NCI-H1436 (cell line): ENCODE results near the gene ZNF467.

ENCODE experiments used
- DNase-seq: peaks from one replicate; lab custom pipeline; 2025; lab: John Stamatoyannopoulos, UW

The ZNF467 gene

DNA sequence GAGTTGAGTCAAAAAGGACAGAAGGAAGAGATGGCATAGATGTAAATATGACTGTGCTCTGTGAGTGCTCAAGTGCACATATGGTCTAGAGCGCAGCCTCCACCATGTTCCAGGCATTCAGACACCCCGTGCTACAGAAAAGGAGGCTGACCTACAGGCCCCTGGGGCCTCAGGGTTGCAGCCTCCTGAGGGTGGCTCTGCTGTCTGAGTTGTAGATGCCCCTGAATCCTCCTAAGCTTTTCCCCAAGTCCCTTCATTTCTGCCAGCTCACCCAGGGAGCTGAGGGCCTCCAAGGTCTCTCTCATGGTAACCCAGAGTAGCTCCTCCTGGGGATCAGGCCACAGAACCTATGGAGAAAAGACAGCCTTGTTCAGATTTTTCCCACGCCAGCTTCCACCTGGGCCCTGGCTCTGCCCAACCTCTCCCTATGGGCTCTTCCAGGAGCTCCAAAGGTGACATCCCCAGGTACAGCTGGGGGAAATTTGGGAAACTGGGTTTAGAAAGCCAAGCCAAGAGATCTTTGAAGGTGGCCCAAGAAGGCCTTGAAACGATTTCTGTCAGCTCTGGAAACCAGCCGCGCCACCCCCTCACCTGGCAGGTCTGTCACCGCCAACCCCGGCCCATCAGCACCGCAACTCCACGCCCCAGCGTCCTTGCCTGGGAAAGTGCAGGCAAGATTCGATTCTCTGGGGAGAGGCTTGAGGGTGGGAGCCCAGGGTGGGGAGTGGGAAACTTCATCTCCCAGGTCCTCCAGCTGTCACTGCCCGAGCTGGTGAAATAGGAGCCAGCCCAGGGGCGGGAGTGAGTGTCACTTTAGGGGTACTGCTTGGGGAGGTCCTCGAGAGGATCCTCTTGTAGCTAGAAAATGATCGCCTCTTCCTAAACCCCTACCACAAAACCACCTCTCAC lies 2.4 kb downstream of the ZNF467 start:
- peak; percentile 17 for DNase-seq

DNA sequence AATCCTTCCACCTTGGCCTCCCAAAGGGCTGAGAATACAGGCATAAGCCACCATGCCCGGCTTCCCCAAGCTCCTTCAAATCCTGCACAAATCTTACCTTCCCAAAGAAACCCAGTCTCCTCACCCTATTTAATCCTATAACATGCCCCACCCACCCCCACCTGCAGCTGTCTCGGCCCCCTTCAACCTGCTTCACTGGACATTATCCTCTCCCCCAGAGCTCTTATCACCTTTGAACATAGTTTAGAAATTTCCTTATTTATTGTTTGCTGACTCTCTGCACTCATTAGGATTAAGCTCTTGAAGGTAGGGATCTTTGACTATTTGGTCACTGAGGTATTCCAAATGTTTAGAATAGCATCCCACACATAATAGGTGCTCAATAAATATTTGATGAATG lies 3.5 kb downstream of the ZNF467 start:
- no peak for DNase-seq

DNA sequence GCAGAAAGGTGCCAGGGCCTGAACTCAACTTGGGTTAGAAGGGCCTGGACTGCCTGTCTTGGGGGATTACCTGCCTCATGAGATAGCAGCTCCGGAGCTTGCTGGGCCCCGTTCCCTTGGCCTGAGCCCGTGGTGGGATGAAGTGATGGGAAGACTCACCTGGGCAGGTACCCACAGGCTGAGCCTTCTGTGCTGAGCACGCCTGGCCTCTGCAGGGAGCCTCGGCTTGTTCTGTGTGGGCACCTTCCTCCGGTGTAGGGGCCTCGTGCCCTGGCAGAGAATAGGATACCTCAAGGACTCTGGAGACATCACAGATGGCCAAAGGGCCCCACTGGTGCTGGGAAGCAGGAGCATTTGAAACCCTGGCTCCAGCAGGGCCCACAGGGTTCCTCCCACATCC lies 4.5 kb downstream of the ZNF467 start:
- DNase-seq: no peak

DNA sequence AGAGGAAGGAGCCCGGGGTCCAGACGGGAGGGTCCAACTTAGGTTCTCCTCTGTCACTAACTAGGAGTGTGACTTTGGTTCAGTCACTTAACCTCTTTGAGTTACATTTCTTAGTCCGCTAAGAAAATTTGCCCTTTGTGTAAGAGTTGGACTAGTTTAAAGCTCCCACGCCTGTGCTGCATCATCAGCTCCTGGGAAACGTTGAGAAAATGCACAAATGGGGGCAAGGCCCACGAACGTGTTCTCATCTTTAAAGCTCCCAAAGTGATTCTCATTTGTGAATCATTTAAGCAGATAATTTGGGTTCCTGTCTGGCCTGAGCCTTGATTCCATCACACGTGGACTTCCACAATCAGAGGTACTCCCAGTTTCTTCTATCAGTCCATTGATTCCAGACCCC lies 6.3 kb downstream of the ZNF467 start:
- no peak for DNase-seq

DNA sequence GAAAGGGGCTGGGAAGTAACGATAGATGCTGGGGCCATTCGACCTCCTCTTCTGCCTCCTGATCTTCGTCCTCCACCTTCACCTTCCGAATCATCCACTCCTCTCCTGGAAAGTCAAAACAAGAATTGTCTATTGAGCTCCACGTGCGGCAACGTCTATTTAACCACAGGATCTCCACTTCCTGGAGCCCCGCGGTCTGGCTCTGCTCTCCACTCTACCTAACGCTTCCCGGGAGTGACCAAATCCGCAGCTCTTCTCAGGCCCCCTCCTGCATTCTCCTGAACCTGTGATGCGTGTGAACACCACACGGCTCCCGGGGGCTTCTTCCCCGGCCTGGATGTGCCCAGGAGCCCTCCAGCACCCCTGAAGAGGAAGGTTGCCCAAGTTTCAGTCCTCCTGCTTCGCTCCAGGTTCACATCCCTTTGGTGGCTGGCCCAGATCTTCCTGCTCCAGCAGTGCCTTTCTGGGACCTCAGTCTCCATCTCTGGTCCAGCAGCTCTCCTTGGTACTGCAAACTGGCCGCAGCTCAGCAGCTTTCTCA lies 7.2 kb downstream of the ZNF467 start:
- DNase-seq: no peak

DNA sequence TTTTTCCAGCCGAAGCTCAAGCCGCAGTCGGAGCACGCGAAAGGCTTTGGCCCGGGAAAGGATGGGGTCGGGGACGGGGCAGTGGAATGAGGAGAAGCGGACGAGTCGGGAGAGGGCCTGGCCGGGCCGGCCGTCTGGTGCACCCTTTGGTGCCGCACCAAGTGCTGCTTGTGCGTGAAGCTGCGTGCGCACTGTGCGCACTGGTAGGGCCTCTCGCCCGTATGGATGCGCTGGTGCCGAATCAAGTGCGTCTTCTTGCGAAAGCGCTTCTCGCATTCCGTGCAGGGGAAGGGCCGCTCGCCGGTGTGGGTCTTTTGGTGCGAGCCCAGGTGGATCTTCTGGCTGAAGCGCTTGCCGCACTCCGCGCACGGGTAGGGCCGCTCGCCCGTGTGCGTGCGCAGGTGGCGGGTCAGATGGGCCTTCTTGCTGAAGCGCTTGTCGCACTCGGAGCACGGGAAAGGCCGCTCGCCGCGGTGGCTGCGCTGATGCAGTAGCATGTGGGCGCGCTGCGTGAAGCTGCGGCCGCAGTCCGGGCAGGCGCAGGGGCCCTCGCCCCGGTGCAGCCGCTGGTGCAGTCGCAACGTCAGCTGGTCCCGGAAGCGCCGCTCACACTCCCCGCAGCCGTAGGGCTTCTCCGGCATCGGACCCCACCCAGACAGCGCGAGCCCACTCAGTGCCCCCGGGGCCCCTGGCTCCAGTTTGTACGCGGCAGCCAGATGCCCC lies 7.8 kb downstream of the ZNF467 start:
- DNase-seq: no peak

DNA sequence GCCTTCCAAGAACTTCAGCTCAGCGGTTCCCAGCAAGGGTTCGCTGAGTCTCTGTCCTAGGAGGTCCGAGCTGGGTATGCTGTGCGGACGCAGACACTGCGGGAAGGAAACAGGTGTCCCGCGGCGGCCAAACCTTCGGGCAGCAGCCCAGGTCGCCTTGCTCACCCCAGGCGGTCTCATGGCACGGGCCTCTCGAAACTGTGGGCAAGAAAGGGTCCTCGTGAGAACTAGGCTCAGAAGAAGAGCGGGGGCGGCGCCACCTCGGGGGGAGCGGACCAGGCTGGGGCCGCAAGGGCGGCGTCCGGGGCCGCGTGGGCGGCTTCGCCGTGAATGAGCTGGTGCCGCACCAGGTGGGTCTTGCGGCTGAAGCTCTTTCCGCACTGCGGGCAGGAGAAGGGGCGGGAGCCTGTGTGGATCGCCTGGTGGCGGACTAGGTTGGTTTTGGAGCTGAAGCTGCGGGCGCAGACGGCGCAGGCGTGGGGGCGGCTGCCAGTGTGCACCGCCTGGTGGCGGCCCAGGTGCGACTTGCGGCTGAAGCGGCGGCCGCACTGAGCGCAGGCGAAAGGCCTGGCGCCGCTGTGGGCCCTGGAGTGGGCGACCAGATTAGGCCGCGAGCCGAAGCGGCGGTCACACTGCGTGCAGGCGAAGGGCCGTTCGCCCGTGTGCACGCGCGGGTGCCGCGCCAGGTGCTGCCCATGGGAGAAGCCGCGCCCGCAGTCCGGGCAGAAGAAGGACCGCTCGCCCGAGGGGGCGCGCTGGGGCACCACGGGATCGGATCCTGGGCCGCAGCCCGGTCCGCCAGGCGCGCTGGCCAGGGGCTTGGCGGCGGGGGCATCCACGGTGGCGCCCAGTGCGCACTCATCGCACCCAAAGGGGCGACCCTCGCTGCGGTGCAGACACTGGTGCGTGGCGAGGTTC lies 8.6 kb downstream of the ZNF467 start:
- no peak for DNase-seq

DNA sequence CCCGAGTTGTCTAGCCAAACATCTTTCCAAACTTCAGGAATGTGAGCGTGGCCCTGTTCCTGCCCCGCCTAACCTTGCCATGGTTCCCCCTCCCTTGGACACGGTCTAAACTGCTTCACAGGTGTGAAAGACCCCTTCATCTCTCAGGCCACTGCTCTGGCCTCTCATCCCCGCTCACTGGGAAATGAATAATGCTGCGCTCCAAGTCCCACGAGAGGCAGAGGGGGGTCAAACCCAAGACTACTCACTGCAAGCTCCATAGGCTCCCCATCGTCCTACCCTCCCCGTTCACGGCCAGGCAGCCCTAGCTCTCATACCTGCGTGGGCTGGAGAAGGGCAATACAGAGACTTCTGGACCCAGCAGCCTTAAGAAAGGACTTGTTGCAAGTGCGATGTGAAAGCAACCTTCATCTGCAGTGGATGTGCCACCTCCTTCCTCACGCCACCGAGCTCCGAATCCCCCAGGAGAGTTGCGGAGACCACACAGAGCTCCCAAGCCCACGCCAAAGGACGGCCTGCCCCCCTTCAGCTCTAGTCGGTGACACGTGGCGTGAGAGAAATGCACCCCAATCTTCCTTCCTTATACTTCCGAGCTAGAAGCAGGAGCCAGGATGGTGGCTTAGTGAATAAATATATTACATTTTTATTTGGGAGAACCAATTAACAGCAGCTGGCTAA lies 9.7 kb downstream of the ZNF467 start:
- DNase-seq: no peak

DNA sequence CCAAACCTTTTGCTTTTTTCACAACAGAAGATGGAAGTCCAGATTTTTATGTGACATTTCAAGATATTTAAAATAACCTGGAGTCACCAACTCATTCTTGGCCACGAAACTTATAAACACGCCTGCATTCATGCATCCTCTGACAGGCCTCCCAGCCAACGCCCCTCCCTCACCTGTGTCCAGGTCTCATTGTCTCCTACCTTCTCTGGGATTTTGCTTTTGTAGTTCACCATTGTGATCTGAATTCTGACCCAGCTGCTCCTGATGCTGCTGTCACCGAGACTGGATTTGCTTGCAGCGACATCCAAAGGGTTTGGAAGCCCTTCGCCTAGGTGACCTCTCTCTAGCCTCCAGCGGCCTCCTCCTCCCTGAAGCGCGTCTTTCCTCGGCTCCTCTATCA lies 10.8 kb downstream of the ZNF467 start:
- no peak for DNase-seq

DNA sequence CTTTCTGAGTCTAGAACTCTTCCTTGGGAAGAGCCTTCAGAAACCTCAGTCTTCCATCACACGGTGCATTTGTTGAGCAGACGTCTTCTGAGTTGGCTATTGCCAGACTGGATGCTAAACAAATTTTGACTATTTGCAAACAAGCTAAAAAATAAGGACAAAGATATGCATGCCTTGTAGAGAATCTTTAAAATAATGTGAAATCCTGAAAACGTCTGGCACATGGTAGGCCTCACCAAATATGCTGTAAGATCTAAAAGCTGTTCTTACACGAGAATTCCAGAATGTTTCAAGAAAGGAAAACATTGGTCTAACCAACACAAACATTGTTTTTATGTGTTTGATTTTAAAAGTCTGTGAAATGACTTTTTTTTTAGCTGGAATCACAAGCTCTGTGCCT lies 11.3 kb downstream of the ZNF467 start:
- no peak for DNase-seq

DNA sequence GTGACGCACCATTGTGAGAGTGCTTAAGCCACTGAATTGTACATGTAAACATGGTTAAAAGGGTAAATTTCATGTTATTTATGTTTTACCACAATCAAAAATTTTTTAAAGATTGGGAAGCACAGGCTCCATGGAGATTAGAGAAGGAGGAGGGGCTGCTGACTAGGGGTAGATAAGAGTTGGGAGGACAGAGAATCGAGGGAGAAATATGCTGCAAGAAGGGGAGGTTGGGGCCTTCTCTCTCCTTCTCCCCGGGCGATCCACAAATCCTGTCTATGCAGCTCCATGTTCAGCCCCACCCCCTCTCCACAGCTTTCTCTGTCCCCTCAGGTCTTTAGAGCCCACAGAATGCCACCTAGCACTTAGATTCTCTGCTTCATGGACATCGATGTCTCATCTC lies 12.1 kb downstream of the ZNF467 start:
- DNase-seq: no peak

DNA sequence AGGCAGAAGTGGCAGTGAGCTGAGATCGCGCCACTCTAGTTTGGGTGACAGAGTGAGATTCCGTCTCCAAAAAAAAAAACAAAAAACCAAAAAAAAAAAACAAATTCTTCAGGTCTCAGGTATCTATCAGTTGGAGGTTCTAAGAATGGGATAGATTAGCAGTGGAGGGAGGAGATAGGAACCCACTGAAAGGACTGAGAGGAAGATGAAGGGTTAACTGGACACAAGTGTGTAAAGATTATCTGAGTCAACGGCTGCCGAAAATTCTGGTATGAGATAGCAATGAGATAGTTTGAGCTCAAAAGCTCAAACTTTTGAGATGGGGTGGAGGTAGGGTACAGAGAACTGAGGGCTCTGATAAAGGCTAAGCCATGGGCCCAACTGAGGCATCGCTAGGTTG lies 12.8 kb downstream of the ZNF467 start:
- no peak for DNase-seq

DNA sequence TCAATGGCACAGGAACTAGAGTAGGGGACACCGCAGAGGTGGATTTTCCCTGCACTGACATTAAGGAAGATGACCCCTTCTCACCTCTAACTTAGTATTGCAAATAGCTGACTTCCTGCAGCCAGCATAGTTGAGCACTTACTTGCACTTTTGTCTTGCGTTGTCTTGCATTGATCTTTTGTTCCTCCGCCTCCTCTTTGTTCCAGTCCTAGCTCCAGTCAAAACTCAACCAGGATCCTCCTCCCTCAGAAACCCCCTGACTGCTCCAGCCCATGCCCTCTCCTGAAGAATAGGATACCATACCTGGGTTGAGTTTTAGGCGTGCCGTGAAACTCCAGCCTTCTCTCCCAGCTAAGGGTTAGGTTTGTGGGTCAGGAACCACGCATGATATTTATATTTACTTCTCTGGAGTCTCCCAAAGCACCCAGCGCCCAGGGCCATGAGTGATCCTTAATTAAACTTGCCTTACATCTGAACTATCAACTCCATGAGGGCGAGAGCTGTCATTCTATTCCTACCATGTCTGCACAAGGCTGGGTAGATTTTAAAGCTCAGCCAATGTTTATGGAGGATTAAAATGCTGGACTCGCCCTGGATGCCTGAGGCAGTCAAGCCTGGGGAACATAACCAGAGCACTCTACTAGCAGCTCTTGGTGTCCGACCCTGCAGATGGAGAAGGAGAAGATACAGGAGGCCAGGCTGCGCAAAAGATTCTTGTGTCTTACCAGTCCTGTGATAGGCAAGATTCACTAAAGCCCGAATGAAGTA lies 14.1 kb downstream of the ZNF467 start:
- no peak for DNase-seq

DNA sequence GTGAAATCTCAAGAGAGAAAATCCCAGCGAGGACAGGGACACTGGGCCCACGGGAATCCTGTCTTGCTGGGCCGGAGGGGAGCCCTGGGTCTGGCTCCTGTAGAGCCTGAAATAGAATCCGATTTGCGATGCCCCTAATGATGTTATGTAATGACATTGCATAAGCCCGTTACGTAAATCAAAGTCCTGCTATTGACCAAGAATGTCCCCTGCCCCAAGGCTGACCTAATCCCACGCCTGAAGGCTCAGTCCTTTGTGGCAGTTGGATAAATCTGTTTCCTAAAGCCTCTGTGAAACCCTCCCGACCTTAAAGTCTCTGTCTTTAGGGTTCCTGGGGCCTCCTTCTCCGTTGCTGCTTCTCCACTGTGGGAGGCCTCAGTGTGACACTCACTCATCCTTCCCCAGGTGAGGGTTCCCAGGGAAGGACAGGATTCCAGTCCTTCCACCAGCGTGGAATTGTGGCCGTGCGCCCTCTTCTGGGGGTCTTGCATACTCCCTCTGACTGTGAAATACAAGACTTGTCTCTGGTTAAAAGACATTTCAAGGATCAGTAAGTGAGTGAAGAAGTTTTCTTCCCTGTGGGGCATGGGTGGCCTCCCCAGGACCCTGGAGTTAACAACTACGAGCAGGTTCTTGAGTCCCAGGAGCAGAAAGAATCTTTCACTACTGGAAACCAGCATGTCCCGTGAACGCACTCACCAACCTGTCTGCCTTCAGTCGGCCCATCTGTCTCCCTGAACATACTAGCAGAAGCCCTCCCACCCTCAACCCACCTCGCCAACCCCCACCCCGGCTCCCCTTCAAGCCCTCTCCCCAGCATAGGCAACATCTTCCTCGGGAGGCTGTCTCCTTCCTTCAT lies 19.8 kb downstream of the ZNF467 start:
- DNase-seq: peak; percentile 19

DNA sequence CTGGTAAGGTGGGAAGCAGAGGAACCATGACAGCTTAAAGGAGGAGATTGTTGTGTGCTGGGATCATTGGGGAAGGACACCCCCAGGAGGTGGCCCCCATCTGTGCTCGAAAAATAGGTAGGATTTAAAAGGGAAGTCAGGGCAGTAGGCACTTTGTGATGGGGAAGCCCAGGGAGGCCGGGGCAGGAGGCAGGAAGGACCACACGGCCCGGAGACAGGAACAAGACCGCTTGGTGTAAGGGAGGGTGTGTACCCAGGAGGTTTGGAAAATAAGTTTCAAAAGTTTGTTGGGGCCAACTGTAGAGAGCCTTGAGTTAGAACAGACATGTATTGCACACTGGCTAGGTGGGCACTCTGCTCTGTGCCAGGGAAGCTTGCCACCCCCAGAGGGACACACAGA lies 20.7 kb downstream of the ZNF467 start:
- no peak for DNase-seq

DNA sequence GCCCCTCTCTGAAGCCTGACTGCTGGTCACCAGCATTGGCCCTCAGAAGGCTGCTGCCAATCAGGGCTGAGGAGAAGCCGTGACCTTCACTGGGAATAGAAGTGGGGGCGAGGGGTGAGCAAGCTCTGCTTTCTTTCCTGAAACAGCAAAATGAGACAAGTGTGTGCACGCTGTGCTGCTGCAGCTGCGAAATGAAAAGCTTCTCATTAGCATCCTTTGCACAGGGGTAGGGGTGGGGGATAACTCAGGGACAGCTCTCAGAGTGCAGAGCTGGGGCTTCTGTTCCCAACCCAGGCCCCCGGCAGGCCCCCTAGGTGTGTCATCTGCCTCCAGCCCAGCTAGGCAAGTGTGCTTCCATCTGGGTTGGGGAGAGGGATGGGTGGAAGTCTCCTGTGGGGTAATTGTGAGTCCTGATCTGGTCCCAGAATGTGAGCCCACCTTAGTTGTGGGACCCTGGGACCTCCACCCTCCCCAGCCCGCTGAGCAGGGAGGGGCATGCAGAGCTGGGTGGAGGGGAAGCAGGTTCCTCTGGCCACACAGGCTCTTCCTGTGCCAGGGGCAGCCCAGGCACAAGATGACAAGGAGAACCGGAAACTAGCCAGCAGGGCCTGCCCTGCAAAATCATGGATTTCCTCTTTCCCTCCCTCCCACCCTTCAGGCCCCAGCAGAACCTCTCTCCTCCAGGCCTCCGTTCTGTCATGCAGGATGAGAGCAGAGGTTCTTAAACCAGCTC lies 22.2 kb downstream of the ZNF467 start:
- no peak for DNase-seq

DNA sequence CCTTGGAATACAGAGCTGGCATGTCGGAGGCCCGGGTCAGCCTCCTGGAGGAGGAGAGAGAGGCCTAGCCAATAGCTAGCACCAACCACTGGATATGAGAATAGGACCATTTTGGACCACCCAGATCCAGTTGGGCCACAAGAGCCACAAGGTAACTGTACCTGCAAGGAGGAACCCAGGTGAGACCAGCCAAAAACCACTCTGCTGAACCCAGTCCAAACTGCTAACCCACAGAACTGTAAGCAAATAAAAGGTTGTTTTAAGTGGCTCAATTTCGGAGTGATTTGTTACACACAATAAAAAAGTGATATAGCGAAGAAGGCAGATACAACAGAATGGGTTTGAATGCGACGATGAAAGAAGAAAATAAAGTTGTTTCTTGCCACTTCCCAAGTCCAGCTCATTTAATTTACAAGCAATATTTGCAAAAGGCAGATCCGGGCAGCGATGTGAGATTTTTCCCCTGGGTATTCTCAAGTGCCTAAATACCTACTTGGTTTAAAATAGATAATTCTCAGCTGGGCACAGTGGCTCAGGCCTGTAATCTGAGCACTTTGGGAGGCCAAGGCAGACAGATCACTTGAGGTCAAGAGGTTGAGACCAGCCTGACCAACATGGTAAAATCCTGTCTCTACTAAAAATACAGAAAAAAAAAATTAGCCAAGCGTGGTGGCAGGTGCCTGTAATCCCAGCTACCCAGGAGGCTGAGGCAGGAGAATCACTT lies 23.1 kb downstream of the ZNF467 start:
- DNase-seq: no peak
